ENCODE results near the gene CD37.
A peak's percentile ranks its signal among the peaks of the same experiment; 100 is the strongest.

CD37 gene

DNA sequence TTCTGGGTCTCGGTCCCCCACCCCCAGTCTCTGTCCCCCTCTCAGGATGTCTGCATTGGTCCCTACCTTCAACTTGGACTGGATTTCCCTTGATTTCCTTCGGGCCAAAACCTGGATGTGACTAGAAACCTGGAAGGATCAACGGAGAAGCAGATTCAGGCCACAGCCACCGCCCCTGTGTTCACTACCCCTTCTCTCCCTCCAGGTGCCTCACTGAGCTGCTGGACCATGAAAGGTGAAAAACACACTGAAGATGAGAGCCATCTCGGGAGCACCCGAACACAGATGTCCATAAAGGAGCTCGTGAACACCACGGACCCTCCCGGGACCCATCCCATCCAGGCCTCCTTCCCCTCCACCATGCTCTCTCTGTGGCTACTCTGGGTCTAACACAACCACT, 22.0 kb downstream of the CD37 start:
- H3K4me2 ChIP-seq (ENCODE audit: low read length): peak overlapping the region; percentile 54
- H2AFZ ChIP-seq (ENCODE audit: low read depth, low read length): peak overlapping the region; percentile 40; the same call in 1 of the 2 replicates
- no peak for TF ChIP-seq EZH2phosphoT487 (IDR thresholded peaks at IDR 0.05; ENCODE audit: low read depth)
- TF ChIP-seq, protein P1, sequence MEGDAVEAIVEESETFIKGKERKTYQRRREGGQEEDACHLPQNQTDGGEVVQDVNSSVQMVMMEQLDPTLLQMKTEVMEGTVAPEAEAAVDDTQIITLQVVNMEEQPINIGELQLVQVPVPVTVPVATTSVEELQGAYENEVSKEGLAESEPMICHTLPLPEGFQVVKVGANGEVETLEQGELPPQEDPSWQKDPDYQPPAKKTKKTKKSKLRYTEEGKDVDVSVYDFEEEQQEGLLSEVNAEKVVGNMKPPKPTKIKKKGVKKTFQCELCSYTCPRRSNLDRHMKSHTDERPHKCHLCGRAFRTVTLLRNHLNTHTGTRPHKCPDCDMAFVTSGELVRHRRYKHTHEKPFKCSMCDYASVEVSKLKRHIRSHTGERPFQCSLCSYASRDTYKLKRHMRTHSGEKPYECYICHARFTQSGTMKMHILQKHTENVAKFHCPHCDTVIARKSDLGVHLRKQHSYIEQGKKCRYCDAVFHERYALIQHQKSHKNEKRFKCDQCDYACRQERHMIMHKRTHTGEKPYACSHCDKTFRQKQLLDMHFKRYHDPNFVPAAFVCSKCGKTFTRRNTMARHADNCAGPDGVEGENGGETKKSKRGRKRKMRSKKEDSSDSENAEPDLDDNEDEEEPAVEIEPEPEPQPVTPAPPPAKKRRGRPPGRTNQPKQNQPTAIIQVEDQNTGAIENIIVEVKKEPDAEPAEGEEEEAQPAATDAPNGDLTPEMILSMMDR (IDR thresholded peaks at IDR 0.05; ENCODE audit: low read depth, low read length): no peak
- H4K20me1 ChIP-seq (ENCODE audit: insufficient read depth, low read length): no peaks in the 10 kb centered on the region
- H3K36me3 ChIP-seq (replicated peaks; ENCODE audit: low read depth, low read length): no peaks in the 10 kb centered on the region
- H3K4me1 ChIP-seq (ENCODE audit: low read length): peaks cover 60% of the 10 kb centered on the region
- peak overlapping the region; percentile 33; the same call in 1 of the 2 replicates for H3K27ac ChIP-seq (ENCODE audit: low read length)
- no peaks in the 10 kb centered on the region for H3K9me3 ChIP-seq (ENCODE audit: insufficient read depth, low read length)
- H3K27me3 ChIP-seq (ENCODE audit: low read depth, low read length): no peaks in the 10 kb centered on the region
- peak overlapping the region; percentile 42; the same call in 1 of the 2 replicates for H3K4me3 ChIP-seq (ENCODE audit: low read length)
- H3K79me2 ChIP-seq (ENCODE audit: low read length): no peaks in the 10 kb centered on the region
- peak overlapping the region; percentile 48; the same call in 1 of the 2 replicates for H3K9ac ChIP-seq (ENCODE audit: low read length)

DNA sequence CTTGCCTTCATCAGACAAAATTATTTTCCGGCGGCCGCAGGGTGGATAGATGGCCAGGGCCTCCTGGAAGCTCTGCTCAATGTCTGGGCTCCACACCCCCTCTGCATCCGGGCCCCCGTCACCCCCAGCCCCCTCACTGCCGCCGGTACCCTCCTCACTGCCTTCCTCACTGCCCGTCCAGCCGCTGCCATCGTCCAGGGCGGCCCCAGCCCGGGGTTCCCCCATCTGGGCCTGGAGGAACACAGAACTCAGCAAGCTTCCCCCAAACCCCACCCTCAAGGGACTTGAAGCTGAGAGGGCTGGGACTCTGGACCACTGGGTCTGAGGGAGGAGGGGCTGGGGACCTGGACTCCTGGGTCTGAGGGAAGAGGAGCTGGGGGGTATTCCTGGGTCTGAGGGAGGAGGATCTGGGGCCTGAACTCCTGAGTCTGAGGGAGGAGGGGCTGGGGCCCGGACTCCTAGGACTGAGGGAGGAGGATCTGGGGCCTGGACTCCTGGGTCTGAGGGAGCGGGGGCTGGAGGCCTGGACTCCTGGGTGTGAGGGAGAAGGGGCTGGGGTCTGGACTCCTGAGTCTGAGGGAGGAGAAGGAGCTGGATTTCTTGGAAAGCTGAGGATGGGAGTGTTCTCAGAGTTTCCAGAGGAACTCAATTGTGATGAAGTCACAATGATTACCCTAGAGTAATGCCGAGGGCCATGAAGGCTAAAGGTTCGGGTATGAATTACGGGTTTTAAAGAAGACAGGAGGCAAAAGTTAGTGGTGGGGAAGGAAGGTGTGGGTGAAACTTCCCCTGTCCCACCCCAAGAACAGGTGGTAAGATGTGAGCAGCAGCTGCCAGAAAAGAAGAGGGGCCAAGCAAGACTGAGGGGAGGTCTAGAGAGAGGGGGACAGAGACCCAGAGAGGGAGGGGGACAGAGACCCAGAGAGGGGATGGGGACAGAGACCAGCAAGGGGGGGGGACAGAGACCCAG, 24.9 kb downstream of the CD37 start:
- Histone ChIP-seq H3K4me3 (ENCODE audit: low read length) (peak overlapping the region; percentile 80), H4K20me1 (ENCODE audit: insufficient read depth, low read length) (no peaks in the 10 kb centered on the region), H3K27ac (ENCODE audit: low read length) (peak overlapping the region; percentile 48), H3K27me3 (ENCODE audit: low read depth, low read length) (no peaks in the 10 kb centered on the region), H3K9ac (ENCODE audit: low read length) (peak overlapping the region; percentile 82), H3K4me2 (ENCODE audit: low read length) (peak overlapping the region; percentile 90), H2AFZ (ENCODE audit: low read depth, low read length) (no peak overlapping the region), H3K79me2 (ENCODE audit: low read length) (no peaks in the 10 kb centered on the region), H3K9me3 (ENCODE audit: insufficient read depth, low read length) (no peaks in the 10 kb centered on the region), H3K4me1 (ENCODE audit: low read length) (peaks cover 56% of the 10 kb centered on the region), H3K36me3 (replicated peaks; ENCODE audit: low read depth, low read length) (no peaks in the 10 kb centered on the region)
- TF ChIP-seq, protein P1 (IDR thresholded peaks at IDR 0.05; ENCODE audit: low read depth, low read length): no peak
- TF ChIP-seq EZH2phosphoT487 (IDR thresholded peaks at IDR 0.05; ENCODE audit: low read depth): no peak

DNA sequence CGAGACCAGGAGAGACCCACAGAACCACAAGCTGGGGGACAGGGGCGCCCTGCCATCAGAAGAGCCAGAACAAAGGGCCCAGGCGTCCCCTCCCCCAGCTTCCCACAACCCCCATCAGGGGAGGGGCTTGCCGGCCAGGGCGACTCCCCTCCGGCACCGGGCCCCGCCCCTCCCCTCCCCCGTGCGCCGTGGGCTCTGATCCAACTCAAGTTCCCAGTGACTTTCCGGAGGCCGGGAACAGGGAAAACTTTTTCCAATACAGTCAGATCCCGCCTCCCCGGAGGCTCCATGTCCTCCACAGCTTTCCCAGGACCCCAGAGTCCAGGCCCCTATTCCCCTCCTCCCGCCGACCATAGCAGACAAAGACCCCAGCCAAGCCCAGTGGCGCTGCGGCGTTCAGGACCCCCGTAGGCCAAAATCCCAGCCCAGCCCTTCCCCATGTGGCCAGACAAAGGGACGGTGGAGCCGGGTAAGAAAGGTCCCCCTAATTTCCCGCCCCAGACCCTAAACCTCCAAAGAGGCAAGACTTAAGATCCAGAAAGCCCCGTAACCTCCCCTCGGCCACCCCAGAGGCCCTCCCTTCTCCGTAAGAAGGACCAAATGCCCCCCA, 26.3 kb downstream of the CD37 start:
- Histone ChIP-seq H3K36me3 (replicated peaks; ENCODE audit: low read depth, low read length) (no peaks in the 10 kb centered on the region), H2AFZ (ENCODE audit: low read depth, low read length) (peak overlapping the region; percentile 24; the same call in 1 of the 2 replicates), H3K9ac (ENCODE audit: low read length) (peak overlapping the region; percentile 82), H3K27me3 (ENCODE audit: low read depth, low read length) (no peaks in the 10 kb centered on the region), H3K4me1 (ENCODE audit: low read length) (peaks cover 52% of the 10 kb centered on the region), H3K9me3 (ENCODE audit: insufficient read depth, low read length) (no peaks in the 10 kb centered on the region), H3K4me2 (ENCODE audit: low read length) (peak overlapping the region; percentile 90), H3K79me2 (ENCODE audit: low read length) (no peaks in the 10 kb centered on the region), H3K4me3 (ENCODE audit: low read length) (peak overlapping the region; percentile 80), H3K27ac (ENCODE audit: low read length) (peak overlapping the region; percentile 48), H4K20me1 (ENCODE audit: insufficient read depth, low read length) (no peaks in the 10 kb centered on the region)
- no peak for TF ChIP-seq EZH2phosphoT487 (IDR thresholded peaks at IDR 0.05; ENCODE audit: low read depth)
- TF ChIP-seq, protein P1 (IDR thresholded peaks at IDR 0.05; ENCODE audit: low read depth, low read length): no peak

All from OCI-LY3 (cell line).